ENCODE results near the gene CNGA2.

The CNGA2 gene

DNA sequence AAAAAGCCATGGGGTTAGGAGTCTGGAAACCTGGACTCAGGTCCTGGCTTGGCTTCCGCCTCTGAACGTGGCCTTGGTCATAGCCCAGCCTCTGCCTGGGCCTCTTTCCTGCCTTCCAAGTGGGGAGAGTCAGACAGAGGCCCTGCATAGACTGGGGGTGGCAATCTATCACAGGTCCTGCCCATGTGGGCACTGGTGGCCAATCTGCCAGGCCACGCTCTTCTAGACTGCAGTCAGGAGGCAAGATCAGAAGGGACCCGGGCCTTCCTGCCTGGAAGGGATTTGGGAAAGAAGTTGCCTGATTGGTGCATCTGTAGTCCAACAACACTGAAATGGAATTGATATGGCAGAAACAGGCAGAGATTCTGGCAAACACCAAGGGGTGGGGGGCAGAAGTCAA is 46.1 kb downstream of the CNGA2 start:
- no peaks in the 10 kb centered on the region for H3K79me2 ChIP-seq (ENCODE audit: insufficient read depth, low read length)
- no peaks in the 10 kb centered on the region for H3K36me3 ChIP-seq (ENCODE audit: low read length)
- no peaks in the 10 kb centered on the region for H3K27me3 ChIP-seq (ENCODE audit: low read length)
- H3K4me2 ChIP-seq (ENCODE audit: low read depth, low read length, poor library complexity, severe bottlenecking), result no peak overlapping the region
- H3K9ac ChIP-seq (ENCODE audit: low read length), result no peak overlapping the region
- no peaks in the 10 kb centered on the region for H3F3A ChIP-seq (ENCODE audit: insufficient read depth)
- no peak overlapping the region for H3K4me3 ChIP-seq (ENCODE audit: insufficient read depth, low read length, poor library complexity, severe bottlenecking)
- TF ChIP-seq, protein P1, sequence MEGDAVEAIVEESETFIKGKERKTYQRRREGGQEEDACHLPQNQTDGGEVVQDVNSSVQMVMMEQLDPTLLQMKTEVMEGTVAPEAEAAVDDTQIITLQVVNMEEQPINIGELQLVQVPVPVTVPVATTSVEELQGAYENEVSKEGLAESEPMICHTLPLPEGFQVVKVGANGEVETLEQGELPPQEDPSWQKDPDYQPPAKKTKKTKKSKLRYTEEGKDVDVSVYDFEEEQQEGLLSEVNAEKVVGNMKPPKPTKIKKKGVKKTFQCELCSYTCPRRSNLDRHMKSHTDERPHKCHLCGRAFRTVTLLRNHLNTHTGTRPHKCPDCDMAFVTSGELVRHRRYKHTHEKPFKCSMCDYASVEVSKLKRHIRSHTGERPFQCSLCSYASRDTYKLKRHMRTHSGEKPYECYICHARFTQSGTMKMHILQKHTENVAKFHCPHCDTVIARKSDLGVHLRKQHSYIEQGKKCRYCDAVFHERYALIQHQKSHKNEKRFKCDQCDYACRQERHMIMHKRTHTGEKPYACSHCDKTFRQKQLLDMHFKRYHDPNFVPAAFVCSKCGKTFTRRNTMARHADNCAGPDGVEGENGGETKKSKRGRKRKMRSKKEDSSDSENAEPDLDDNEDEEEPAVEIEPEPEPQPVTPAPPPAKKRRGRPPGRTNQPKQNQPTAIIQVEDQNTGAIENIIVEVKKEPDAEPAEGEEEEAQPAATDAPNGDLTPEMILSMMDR (IDR thresholded peaks at IDR 0.05; ENCODE audit: insufficient read depth, low read length, poor library complexity, severe bottlenecking), result no peak
- no peak for TF ChIP-seq EZH2phosphoT487 (conservative IDR thresholded peaks at IDR 0.05; ENCODE audit: low read length)
- H3K9me2 ChIP-seq (replicated peaks; ENCODE audit: insufficient read depth, low read length), result no peaks in the 10 kb centered on the region
- H3K9me3 ChIP-seq (ENCODE audit: insufficient read depth, low read length), result no peaks in the 10 kb centered on the region
- H4K20me1 ChIP-seq (ENCODE audit: low read depth, low read length), result no peaks in the 10 kb centered on the region
- no peak overlapping the region for H2AFZ ChIP-seq (ENCODE audit: low read depth, low read length, severe bottlenecking)
- H3K27ac ChIP-seq (ENCODE audit: low read depth, low read length), result no peak overlapping the region

GRCh38 chrX:151789179-151789800 is 54.7 kb downstream of the CNGA2 start:
- Histone ChIP-seq H3F3A (ENCODE audit: insufficient read depth) (no peaks in the 10 kb centered on the region), H3K4me3 (ENCODE audit: insufficient read depth, low read length, poor library complexity, severe bottlenecking) (no peak overlapping the region), H2AFZ (ENCODE audit: low read depth, low read length, severe bottlenecking) (no peak overlapping the region), H3K27ac (ENCODE audit: low read depth, low read length) (no peak overlapping the region), H3K79me2 (ENCODE audit: insufficient read depth, low read length) (no peaks in the 10 kb centered on the region), H3K9me2 (replicated peaks; ENCODE audit: insufficient read depth, low read length) (no peaks in the 10 kb centered on the region), H3K9ac (ENCODE audit: low read length) (no peak overlapping the region), H3K4me2 (ENCODE audit: low read depth, low read length, poor library complexity, severe bottlenecking) (no peak overlapping the region), H4K20me1 (ENCODE audit: low read depth, low read length) (no peaks in the 10 kb centered on the region), H3K36me3 (ENCODE audit: low read length) (no peaks in the 10 kb centered on the region), H3K27me3 (ENCODE audit: low read length) (no peaks in the 10 kb centered on the region), H3K9me3 (ENCODE audit: insufficient read depth, low read length) (no peaks in the 10 kb centered on the region)
- TF ChIP-seq EZH2phosphoT487 (conservative IDR thresholded peaks at IDR 0.05; ENCODE audit: low read length), result no peak
- TF ChIP-seq, protein P1 (IDR thresholded peaks at IDR 0.05; ENCODE audit: insufficient read depth, low read length, poor library complexity, severe bottlenecking), result no peak

- Histone ChIP-seq H3K79me2 (ENCODE audit: insufficient read depth, low read length) (no peaks in the 10 kb centered on the region), H3K9ac (ENCODE audit: low read length) (no peak overlapping the region), H3F3A (ENCODE audit: insufficient read depth) (no peaks in the 10 kb centered on the region), H3K27ac (ENCODE audit: low read depth, low read length) (no peak overlapping the region), H3K4me3 (ENCODE audit: insufficient read depth, low read length, poor library complexity, severe bottlenecking) (no peak overlapping the region), H2AFZ (ENCODE audit: low read depth, low read length, severe bottlenecking) (no peak overlapping the region), H3K9me2 (replicated peaks; ENCODE audit: insufficient read depth, low read length) (no peaks in the 10 kb centered on the region), H3K36me3 (ENCODE audit: low read length) (no peaks in the 10 kb centered on the region), H3K4me2 (ENCODE audit: low read depth, low read length, poor library complexity, severe bottlenecking) (no peak overlapping the region), H3K9me3 (ENCODE audit: insufficient read depth, low read length) (no peaks in the 10 kb centered on the region), H4K20me1 (ENCODE audit: low read depth, low read length) (no peaks in the 10 kb centered on the region), H3K27me3 (ENCODE audit: low read length) (no peaks in the 10 kb centered on the region)
- no peak for TF ChIP-seq EZH2phosphoT487 (conservative IDR thresholded peaks at IDR 0.05; ENCODE audit: low read length)
- TF ChIP-seq, protein P1 (IDR thresholded peaks at IDR 0.05; ENCODE audit: insufficient read depth, low read length, poor library complexity, severe bottlenecking), result no peak
These were observed 56.1 kb downstream of the CNGA2 start for GRCh38 chrX:151790481-151791160.
